HEK293T (cell line): ENCODE data around the gene TRAPPC12.

Experiments used
- BHLHE40 ChIP-seq: fragments of 450-650 bp; IDR thresholded peaks from 2 replicates; pipeline ENCODE4 v1.6.1; 2016; ENCODE audit warnings: mild to moderate bottlenecking, moderate library complexity, borderline replicate concordance
- CTBP1 ChIP-seq: fragments of 450-650 bp; IDR thresholded peaks from 2 replicates; pipeline ENCODE4 v1.6.1; 2016; ENCODE audit warnings: borderline replicate concordance
- ELF4 ChIP-seq: fragments of 450-650 bp; IDR thresholded peaks from 2 replicates; pipeline ENCODE4 v1.6.1; 2017; ENCODE audit warnings: antibody characterized with exemption
- FOXK2 ChIP-seq: fragments of 450-650 bp; IDR thresholded peaks from 2 replicates; pipeline ENCODE4 v1.6.1; 2016; ENCODE audit warnings: mild to moderate bottlenecking
- FOXM1 ChIP-seq: fragments of 450-650 bp; IDR thresholded peaks from 2 replicates; pipeline ENCODE4 v1.6.1; 2017; ENCODE audit warnings: mild to moderate bottlenecking, borderline replicate concordance
- HDGF ChIP-seq: fragments of 450-650 bp; IDR thresholded peaks from 2 replicates; pipeline ENCODE4 v1.6.1; 2017; ENCODE audit warnings: antibody characterized with exemption, borderline replicate concordance
- PKNOX1 ChIP-seq: fragments of 450-650 bp; IDR thresholded peaks from 2 replicates; pipeline ENCODE4 v1.6.1; 2016
- SP1 ChIP-seq: fragments of 450-650 bp; IDR thresholded peaks from 2 replicates; pipeline ENCODE4 v1.6.1; 2017
- SUZ12 ChIP-seq: fragments of 450-650 bp; IDR thresholded peaks from 2 replicates; pipeline ENCODE4 v1.6.1; 2016; ENCODE audit warnings: mild to moderate bottlenecking
- TARDBP ChIP-seq: fragments of 450-650 bp; IDR thresholded peaks from 2 replicates; pipeline ENCODE4 v1.6.1; 2016
- ZNF384 ChIP-seq: fragments of 450-650 bp; IDR thresholded peaks from 2 replicates; pipeline ENCODE4 v1.6.1; 2016

GRCh38 chr2:3487432-3487831, 107.9 kb downstream of the TRAPPC12 start:
- no peak for TF ChIP-seq BHLHE40
- no peak for TF ChIP-seq PKNOX1
- TF ChIP-seq ZNF384 = no peak
- TF ChIP-seq FOXK2 = no peak
- TF ChIP-seq TARDBP = no peak
- TF ChIP-seq FOXM1 = no peak
- no peak for TF ChIP-seq ELF4
- TF ChIP-seq CTBP1 = no peak
- TF ChIP-seq SUZ12 = no peak
- no peak for TF ChIP-seq SP1
- no peak for TF ChIP-seq HDGF
